ENCODE measurements around the gene NCAPD2.

Gene NCAPD2

GRCh38 chr12:6559500-6559899 lies 65.6 kb downstream of the NCAPD2 start:
- no peak for TF ChIP-seq CTCF (IDR thresholded peaks at IDR 0.05; ENCODE audit: insufficient read depth, low read depth, low read length, missing control alignments)
- DNase-seq (ENCODE audit: low read depth) = no peak
- no peak overlapping the region for H3K4me3 ChIP-seq (ENCODE audit: low read depth, low read length)

- no peak for DNase-seq (ENCODE audit: low read depth)
- TF ChIP-seq CTCF (IDR thresholded peaks at IDR 0.05; ENCODE audit: insufficient read depth, low read depth, low read length, missing control alignments) = no peak
Measured at GRCh38 chr12:6560501-6561205, 66.8 kb downstream of the NCAPD2 start.

GRCh38 chr12:6562881-6563280 lies 69.0 kb downstream of the NCAPD2 start:
- no peak for DNase-seq (ENCODE audit: low read depth)
- no peak for TF ChIP-seq CTCF (IDR thresholded peaks at IDR 0.05; ENCODE audit: insufficient read depth, low read depth, low read length, missing control alignments)
- no peak overlapping the region for H3K4me3 ChIP-seq (ENCODE audit: low read depth, low read length)

More at GRCh38 chr12:6560501-6561205, 66.8 kb downstream of the NCAPD2 start:
- H3K4me3 ChIP-seq (ENCODE audit: low read depth, low read length) = no peak overlapping the region

- no peak overlapping the region for H3K4me3 ChIP-seq (ENCODE audit: low read depth, low read length)
- peak; percentile 70 for DNase-seq (ENCODE audit: low read depth)
- peak; percentile 81 for TF ChIP-seq CTCF (IDR thresholded peaks at IDR 0.05; ENCODE audit: insufficient read depth, low read depth, low read length, missing control alignments)
Measured at GRCh38 chr12:6563448-6564050, 69.6 kb downstream of the NCAPD2 start.

GRCh38 chr12:6567112-6567670 lies 73.3 kb downstream of the NCAPD2 start:
- peak overlapping the region; percentile 76 for H3K4me3 ChIP-seq (ENCODE audit: low read depth, low read length)
- no peak for DNase-seq (ENCODE audit: low read depth)
- no peak for TF ChIP-seq CTCF (IDR thresholded peaks at IDR 0.05; ENCODE audit: insufficient read depth, low read depth, low read length, missing control alignments)

GRCh38 chr12:6569312-6569711 lies 75.4 kb downstream of the NCAPD2 start:
- no peak for DNase-seq (ENCODE audit: low read depth)
- TF ChIP-seq CTCF (IDR thresholded peaks at IDR 0.05; ENCODE audit: insufficient read depth, low read depth, low read length, missing control alignments) = no peak
- H3K4me3 ChIP-seq (ENCODE audit: low read depth, low read length) = no peak overlapping the region
